HL-60 (cell line): ENCODE results near the gene SH3RF3.

ENCODE experiments used
- DNase-seq, 2 experiments: peaks; one replicate each; pipeline ENCODE4 v3.0.0-alpha.2; 2010 to 2020; ENCODE audit warnings: low read depth in 1 of 2, low spot score in 1 of 2
- H3K27ac ChIP-seq: fragments of 250-450 bp; sonication (Bioruptor Pico); replicated peaks from 2 replicates; pipeline ENCODE4 v1.5.1; 2020; ENCODE audit warnings: mild to moderate bottlenecking, moderate library complexity
- H3K27me3 ChIP-seq: fragments of 250-450 bp; sonication (Bioruptor Pico); 2 replicates; pipeline ENCODE4 v1.5.1; 2021; ENCODE audit warnings: mild to moderate bottlenecking, moderate library complexity; ENCODE audit not compliant: insufficient read depth, poor library complexity, severe bottlenecking
- H3K4me3 ChIP-seq: replicated peaks from 2 replicates; pipeline ENCODE4 v1.5.1; 2011; ENCODE audit warnings: mild to moderate bottlenecking, control low read depth, low read length; ENCODE audit not compliant: insufficient read depth
- CTCF ChIP-seq: IDR thresholded peaks from one replicate; pipeline ENCODE4 v1.5.1; 2011; ENCODE audit warnings: low read length, control low read depth, inconsistent platforms; ENCODE audit not compliant: insufficient read depth
- POLR2AphosphoS5 ChIP-seq: IDR thresholded peaks from 2 replicates; pipeline ENCODE4 v1.6.1; 2012; ENCODE audit warnings: low read depth
- REST ChIP-seq: IDR thresholded peaks from 2 replicates; pipeline ENCODE4 v1.6.1; 2012; ENCODE audit warnings: low read depth; ENCODE audit not compliant: insufficient replicate concordance
- SPI1 ChIP-seq: IDR thresholded peaks from 2 replicates; pipeline ENCODE4 v1.6.1; 2012; ENCODE audit warnings: low read depth, mild to moderate bottlenecking, borderline replicate concordance

The SH3RF3 gene

GRCh38 chr2:109367683-109368082 is 238.7 kb downstream of the SH3RF3 start:
- TF ChIP-seq SPI1 (no peak), POLR2AphosphoS5 (no peak), CTCF (no peak), REST (no peak)
- H3K27me3 ChIP-seq: no peaks in the 10 kb centered on the region
- no peak overlapping the region for H3K4me3 ChIP-seq
- DNase-seq: no peak
- H3K27ac ChIP-seq: no peak overlapping the region

GRCh38 chr2:109368798-109369197 is 239.8 kb downstream of the SH3RF3 start:
- DNase-seq: no peak
- no peak for TF ChIP-seq SPI1
- TF ChIP-seq REST: no peak
- no peak for TF ChIP-seq CTCF
- no peak overlapping the region for H3K4me3 ChIP-seq
- no peak overlapping the region for H3K27ac ChIP-seq
- no peaks in the 10 kb centered on the region for H3K27me3 ChIP-seq

- no peak for DNase-seq
- no peak overlapping the region for H3K27ac ChIP-seq
- no peak overlapping the region for H3K4me3 ChIP-seq
- TF ChIP-seq REST (no peak), CTCF (no peak)
- H3K27me3 ChIP-seq: no peaks in the 10 kb centered on the region
Measured at GRCh38 chr2:109369671-109370191, 240.7 kb downstream of the SH3RF3 start.
